IMR-90 (cell line): ENCODE data around the gene TRIM21. TPM values are rescaled to one million over a fixed set of nuclear protein-coding genes. Genes with fewer than 3 reads are reported as not detected.
A peak's percentile ranks its signal among the peaks of the same experiment; 100 is the strongest.
"Not testable (repeated sequence)": the region's sequence is repeated elsewhere in the genome, so short reads cannot be mapped to it uniquely, and the experiment has no call there.

Source experiments
- ATAC-seq: fragments of 200-7000 bp; cut with Tn5 transposase; 2 replicates; pipeline ENCODE4 v1.9.1; 2020; ENCODE audit warnings: low read depth, mild to moderate bottlenecking, moderate library complexity
- BruUV-seq: library from RNA; stranded (reverse); fragments of 400-500 nt; replicated peaks from 2 replicates; lab custom pipeline; 2021; lab: Mats Ljungman, UMichigan
- CTCF ChIA-PET: fragments of 300-600 bp; formaldehyde crosslinking; extraction: SDS; loops from one replicate; lab custom pipeline; 2021; ENCODE audit warnings: antibody characterized with exemption; lab: Yijun Ruan, JAX
- POLR2A ChIA-PET: fragments of 300-600 bp; sonication (Branson Sonifier 250); formaldehyde crosslinking; loops from one replicate; lab custom pipeline; 2022; ENCODE audit warnings: antibody characterized with exemption; ENCODE audit not compliant: unreplicated experiment; lab: Charles Lee
- DNase-seq: peaks from one replicate; pipeline ENCODE4 v3.0.0; 2013
- H2AFZ ChIP-seq: replicated peaks from 2 replicates; pipeline ENCODE3; 2013; ENCODE audit warnings: low read length, mild to moderate bottlenecking; ENCODE audit not compliant: poor library complexity
- H2AK5ac ChIP-seq: 2 replicates; pipeline ENCODE4 v1.6.1; 2013; ENCODE audit warnings: low read depth, low read length, inconsistent platforms
- H2AK9ac ChIP-seq: replicated peaks from 2 replicates; pipeline ENCODE3; 2013; ENCODE audit warnings: mild to moderate bottlenecking, low read depth, low read length, moderate library complexity; ENCODE audit not compliant: poor library complexity
- H2BK120ac ChIP-seq: 2 replicates; pipeline ENCODE4 v1.6.1; 2013; ENCODE audit warnings: low read depth, low read length, inconsistent platforms
- H2BK15ac ChIP-seq: 3 replicates; pipeline ENCODE4 v1.6.1; 2013; ENCODE audit warnings: low read depth, low read length, inconsistent platforms
- H2BK20ac ChIP-seq: 2 replicates; pipeline ENCODE4 v1.6.1; 2013; ENCODE audit warnings: low read depth, mild to moderate bottlenecking, inconsistent platforms, low read length, moderate library complexity
- H2BK5ac ChIP-seq: 2 replicates; pipeline ENCODE4 v1.6.1; 2013; ENCODE audit warnings: mild to moderate bottlenecking, low read depth, low read length, inconsistent platforms; ENCODE audit not compliant: poor library complexity, severe bottlenecking
- H3K14ac ChIP-seq: replicated peaks from 2 replicates; pipeline ENCODE4 v1.6.1; 2013; ENCODE audit warnings: low read depth, low read length, inconsistent platforms
- H3K18ac ChIP-seq: 2 replicates; pipeline ENCODE4 v1.6.1; 2013; ENCODE audit warnings: low read depth, low read length, control low read depth
- H3K23ac ChIP-seq: 2 replicates; pipeline ENCODE4 v1.6.1; 2013; ENCODE audit warnings: low read depth, low read length, inconsistent platforms
- H3K27ac ChIP-seq: 2 replicates; pipeline ENCODE4 v1.5.1; 2013; ENCODE audit warnings: mild to moderate bottlenecking, control low read depth, low read length; ENCODE audit not compliant: insufficient read depth
- H3K27me3 ChIP-seq: 2 replicates; pipeline ENCODE4 v1.6.1; 2013; ENCODE audit warnings: low read length; ENCODE audit not compliant: control insufficient read depth, insufficient read depth
- H3K36me3 ChIP-seq: 2 replicates; pipeline ENCODE4 v1.6.1; 2013; ENCODE audit warnings: low read length, mixed read lengths; ENCODE audit not compliant: control insufficient read depth, insufficient read depth
- H3K4ac ChIP-seq: 2 replicates; pipeline ENCODE4 v1.6.1; 2013; ENCODE audit warnings: low read depth, low read length, inconsistent platforms
- H3K4me1 ChIP-seq: 2 replicates; pipeline ENCODE4 v1.6.1; 2013; ENCODE audit warnings: low read length, mixed read lengths; ENCODE audit not compliant: control insufficient read depth, insufficient read depth
- H3K4me2 ChIP-seq: 2 replicates; pipeline ENCODE4 v1.6.1; 2013; ENCODE audit warnings: low read depth, mild to moderate bottlenecking, control low read depth, low read length, moderate library complexity
- H3K4me3 ChIP-seq: 2 replicates; pipeline ENCODE4 v1.5.1; 2013; ENCODE audit warnings: low read depth, mild to moderate bottlenecking, control low read depth, low read length, moderate library complexity; ENCODE audit not compliant: insufficient read depth
- H3K56ac ChIP-seq: 2 replicates; pipeline ENCODE4 v1.6.1; 2013; ENCODE audit warnings: low read length, inconsistent platforms; ENCODE audit not compliant: insufficient read depth; ENCODE audit errors: extremely low read depth
- H3K79me1 ChIP-seq, 2 experiments: 2 replicates each; pipeline ENCODE4 v1.6.1; 2013; ENCODE audit warnings: low read length in 2 of 2, inconsistent platforms in 1 of 2, low read depth in 1 of 2
- H3K9ac ChIP-seq: 2 replicates; pipeline ENCODE4 v1.6.1; 2013; ENCODE audit warnings: low read depth, low read length, control low read depth
- H3K9me1 ChIP-seq: 2 replicates; pipeline ENCODE4 v1.6.1; 2013; ENCODE audit warnings: low read length, inconsistent platforms; ENCODE audit not compliant: insufficient read depth
- H3K9me3 ChIP-seq: 2 replicates; pipeline ENCODE4 v1.6.1; 2013; ENCODE audit warnings: low read length; ENCODE audit not compliant: control insufficient read depth, insufficient read depth
- H4K20me1 ChIP-seq: 2 replicates; pipeline ENCODE4 v1.6.1; 2013; ENCODE audit warnings: low read length, inconsistent platforms; ENCODE audit not compliant: insufficient read depth
- H4K5ac ChIP-seq: 2 replicates; pipeline ENCODE4 v1.6.1; 2013; ENCODE audit warnings: mild to moderate bottlenecking, low read depth, low read length, control low read depth
- H4K8ac ChIP-seq, 2 experiments: 2 replicates each; pipeline ENCODE4 v1.6.1; 2013; ENCODE audit warnings: low read depth in 2 of 2, low read length in 2 of 2, control low read depth in 1 of 2, inconsistent platforms in 1 of 2
- H4K91ac ChIP-seq: 2 replicates; pipeline ENCODE4 v1.6.1; 2013; ENCODE audit warnings: low read depth, low read length, inconsistent platforms; ENCODE audit not compliant: insufficient read depth
- CHD1 ChIP-seq: IDR thresholded peaks from 2 replicates; pipeline ENCODE4 v1.6.1; 2012; ENCODE audit warnings: low read depth, low read length, improper control_type of control experiment
- MAFK ChIP-seq: IDR thresholded peaks from 2 replicates; pipeline ENCODE4 v1.6.1; 2012; ENCODE audit warnings: low read depth, low read length, improper control_type of control experiment
- WGBS, 2 experiments: methylation state at CpG; one replicate each; pipeline versions ENCODE4 v1.1.5 to v1.1.7; 2013; ENCODE audit warnings: missing lambda C conversion rate in 2 of 2; ENCODE audit not compliant: insufficient read length in 1 of 2; ENCODE audit errors: extremely low coverage in 2 of 2; 5-methylcytosine and 5-hydroxymethylcytosine counted together
- dilution Hi-C: fragments of 300-500 bp; cut with HindIII; formaldehyde crosslinking; loops from one replicate; pipeline ENCODE4 v1.14.3; 2018; ENCODE audit warnings: low sequenced_read_pairs; ENCODE audit not compliant: unreplicated experiment
- in situ Hi-C: fragments of 300-500 bp; cut with MboI; formaldehyde crosslinking; loops from 3 replicates; pipeline ENCODE4 v1.14.3; 2019; ENCODE audit warnings: low sequenced_read_pairs, inconsistent platforms, mixed read lengths
- intact Hi-C: fragments of 100-400 bp; cut with micrococcal nuclease; formaldehyde crosslinking; loops from 2 replicates; pipeline ENCODE4 v1.10.0; 2022
- polyA plus RNA-seq, 3 experiments: library from polyadenylated mRNA; depleted of rRNA; stranded (reverse); fragments of >200 nt; gene quantifications; 2 replicates each; pipeline ENCODE4 v1.2.3, GENCODE V29; 2012; ENCODE audit warnings: low replicate concordance in 1 of 3
- total RNA-seq: library from RNA; depleted of rRNA; stranded (reverse); fragments of >200 nt; gene quantifications from 2 replicates; pipeline ENCODE4 v1.2.3, GENCODE V29; 2012

Gene TRIM21
- total and polyA plus RNA-seq, 2 of the 4 experiments (the other 2 are of a cell fraction): 13.9 to 19.2 TPM

- no peaks in the 10 kb centered on the region for H3K36me3 ChIP-seq
- H4K91ac ChIP-seq: no peak overlapping the region
- dilution Hi-C loops: no loop called here
- no peak overlapping the region for H2BK15ac ChIP-seq
- 17% methylated on average over 1 of the region's 1 CpG; no CpG with 5 or more reads in 1 of the 2 experiments for WGBS, 2 experiments
- H3K9me3 ChIP-seq: no peaks in the 10 kb centered on the region
- H4K8ac ChIP-seq: no peak overlapping the region
- H4K20me1 ChIP-seq: no peaks in the 10 kb centered on the region
- no peak overlapping the region for H3K23ac ChIP-seq
- H3K4me3 ChIP-seq: no peak overlapping the region
- no peak overlapping the region for H2AK9ac ChIP-seq
- no peak overlapping the region for H2AK5ac ChIP-seq
- intact Hi-C loops: no loop called here
- POLR2A ChIA-PET: no interaction called here
- DNase-seq (no peak), ATAC-seq (no peak)
- no peaks in the 10 kb centered on the region for H3K27me3 ChIP-seq
- H3K27ac ChIP-seq: no peak overlapping the region
- H2AFZ ChIP-seq: no peak overlapping the region
- no peak overlapping the region for H3K4ac ChIP-seq
- no peaks in the 10 kb centered on the region for H3K79me1 ChIP-seq
- CTCF ChIA-PET: no interaction called here
- no peak overlapping the region for H3K18ac ChIP-seq
- no peak overlapping the region for H4K5ac ChIP-seq
- no peak overlapping the region for H2BK5ac ChIP-seq
- TF ChIP-seq CHD1 (no peak), MAFK (peak; percentile 8; the same call in 1 of the 2 replicates)
- H3K4me1 ChIP-seq: no peaks in the 10 kb centered on the region
- no peak overlapping the region for H2BK120ac ChIP-seq
- H3K9me1 ChIP-seq: no peaks in the 10 kb centered on the region
- no peak overlapping the region for H3K14ac ChIP-seq
- no peak overlapping the region for H3K4me2 ChIP-seq
- no peak overlapping the region for H2BK20ac ChIP-seq
- no peak overlapping the region for H3K56ac ChIP-seq
- no peak overlapping the region for H3K9ac ChIP-seq
- in situ Hi-C loops: no loop called here
- BruUV-seq: no TSS peak
These were observed 22.8 kb upstream of the TRIM21 start for GRCh38 chr11:4416306-4416705.

GRCh38 chr11:4406206-4406605, 12.7 kb upstream of the TRIM21 start:
- H3K36me3 ChIP-seq, intact Hi-C loops, H3K9me3 ChIP-seq, H3K9ac ChIP-seq, H4K20me1 ChIP-seq, H2AFZ ChIP-seq, ATAC-seq, H3K56ac ChIP-seq, H3K4me3 ChIP-seq, H3K4me2 ChIP-seq, H2BK120ac ChIP-seq, in situ Hi-C loops, H2BK20ac ChIP-seq, H2BK5ac ChIP-seq, BruUV-seq, H3K4me1 ChIP-seq, H3K9me1 ChIP-seq, CTCF ChIA-PET, H3K14ac ChIP-seq, H3K18ac ChIP-seq, H2AK5ac ChIP-seq, dilution Hi-C loops, H3K4ac ChIP-seq, H2BK15ac ChIP-seq, H3K79me1 ChIP-seq, H3K23ac ChIP-seq, H2AK9ac ChIP-seq, H4K91ac ChIP-seq, POLR2A ChIA-PET, DNase-seq, H3K27me3 ChIP-seq, H4K5ac ChIP-seq, H4K8ac ChIP-seq, H3K27ac ChIP-seq: not testable (repeated sequence)
- no CpG with 5 or more reads among the region's 6 CpGs for WGBS, 2 experiments
